HuH-7 (cell line): ENCODE data around the gene KRABD2.
A peak's percentile ranks its signal among the peaks of the same experiment; 100 is the strongest.
"Not testable (repeated sequence)": the region's sequence is repeated elsewhere in the genome, so short reads cannot be mapped to it uniquely, and the experiment has no call there.

Experiments used
- DNase-seq: peaks from one replicate; pipeline ENCODE4 v3.0.0; 2011; ENCODE audit warnings: low spot score

Gene KRABD2

GRCh38 chr17:8392674-8393469, 16.4 kb upstream of the KRABD2 start:
- DNase-seq = no peak

GRCh38 chr17:8392274-8392673, 15.8 kb upstream of the KRABD2 start:
- no peak for DNase-seq

- DNase-seq = no peak
Observed at GRCh38 chr17:8391711-8392110, 15.2 kb upstream of the KRABD2 start.

GRCh38 chr17:8387914-8388651, 11.6 kb upstream of the KRABD2 start:
- DNase-seq = no peak

- DNase-seq = no peak
Observed at GRCh38 chr17:8386841-8387240, 10.3 kb upstream of the KRABD2 start.

- DNase-seq = no peak
Observed at GRCh38 chr17:8384801-8385378, 8.4 kb upstream of the KRABD2 start.

- DNase-seq = peak; percentile 84
Observed at GRCh38 chr17:8383143-8383822, 6.8 kb upstream of the KRABD2 start, which contains the start of gene RPL26. RPL26 (minus strand) TSS chr17:8383193; CDS start chr17:8382310, 883 bp downstream.

- DNase-seq = no peak
Observed at GRCh38 chr17:8382880-8383142, 6.3 kb upstream of the KRABD2 start.

- DNase-seq = no peak
Observed at GRCh38 chr17:8382052-8382879, 5.8 kb upstream of the KRABD2 start.

GRCh38 chr17:8380049-8380448, 3.5 kb upstream of the KRABD2 start:
- no peak for DNase-seq

- not testable (repeated sequence) for DNase-seq
Observed at GRCh38 chr17:8378117-8378516, 1.6 kb upstream of the KRABD2 start.

GRCh38 chr17:8377422-8377821, 918 bp upstream of the KRABD2 start:
- no peak for DNase-seq

GRCh38 chr17:8375738-8376259, 705 bp downstream of the KRABD2 start:
- peak; percentile 28 for DNase-seq

- DNase-seq = not testable (repeated sequence)
Observed at GRCh38 chr17:8373856-8374255, 2.6 kb downstream of the KRABD2 start.

GRCh38 chr17:8372422-8372821, 4.1 kb downstream of the KRABD2 start:
- no peak for DNase-seq

GRCh38 chr17:8371786-8372185, 4.7 kb downstream of the KRABD2 start:
- no peak for DNase-seq

GRCh38 chr17:8369944-8370343, 6.6 kb downstream of the KRABD2 start:
- DNase-seq = no peak

GRCh38 chr17:8368193-8368592, 8.3 kb downstream of the KRABD2 start:
- no peak for DNase-seq

- DNase-seq = no peak
Observed at GRCh38 chr17:8366231-8366630, 10.3 kb downstream of the KRABD2 start.

- DNase-seq = no peak
Observed at GRCh38 chr17:8365143-8365542, 11.4 kb downstream of the KRABD2 start.

GRCh38 chr17:8362651-8363332, 13.7 kb downstream of the KRABD2 start:
- DNase-seq = no peak
